NCI-H1930 (cell line): ENCODE data around the gene THUMPD1.
"Not testable (repeated sequence)": the region's sequence is repeated elsewhere in the genome, so short reads cannot be mapped to it uniquely, and the experiment has no call there.

ENCODE experiments used
- DNase-seq, 2 experiments: peaks; one replicate each; lab custom pipeline; 2025; lab: John Stamatoyannopoulos, UW

The THUMPD1 gene

GRCh38 chr16:20749474-20749873 is 7.9 kb upstream of the THUMPD1 start:
- no peak for DNase-seq

GRCh38 chr16:20747030-20747816 is 5.6 kb upstream of the THUMPD1 start:
- DNase-seq, result no peak

DNA sequence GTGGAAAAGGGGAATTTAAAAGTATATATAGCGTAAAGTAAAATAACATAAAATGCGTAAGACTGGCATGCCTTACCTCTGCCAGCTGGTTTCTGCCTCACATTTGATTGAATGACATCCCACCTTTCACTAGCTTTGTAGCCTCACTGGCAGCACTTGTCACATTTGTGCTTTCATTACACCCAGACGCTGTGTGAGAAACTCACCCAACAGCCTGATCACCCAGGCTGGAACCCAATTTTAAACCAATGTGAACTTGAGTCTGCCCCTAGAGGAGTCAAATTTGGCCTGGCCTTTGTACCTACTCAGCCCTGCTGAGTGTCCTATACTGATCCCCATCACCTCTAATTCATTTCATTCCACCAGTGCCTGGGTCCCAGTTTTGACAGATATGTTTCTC is 4.8 kb upstream of the THUMPD1 start:
- DNase-seq, result no peak

- no peak for DNase-seq
Observed at GRCh38 chr16:20744922-20745440, 3.4 kb upstream of the THUMPD1 start.

DNA sequence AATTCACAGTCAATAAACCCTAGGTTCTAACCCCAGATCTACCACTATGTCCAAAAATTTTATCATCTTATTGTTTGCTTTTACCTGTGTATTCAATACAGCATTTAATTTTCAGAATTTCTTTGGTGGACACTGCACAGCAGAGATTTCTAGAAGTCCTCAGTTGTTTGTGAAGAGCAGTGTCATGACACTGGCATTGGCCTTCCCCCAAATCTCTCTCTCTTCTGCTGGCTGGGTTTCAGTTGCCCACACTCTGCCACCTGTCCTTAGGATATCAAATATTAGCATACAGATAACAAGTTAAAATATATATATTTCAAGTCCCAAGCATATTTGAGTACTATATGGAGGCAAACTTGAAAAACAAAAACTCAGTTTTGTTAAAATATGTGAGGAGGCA is 2.0 kb upstream of the THUMPD1 start:
- DNase-seq, result no peak

GRCh38 chr16:20740901-20741521 is 607 bp downstream of the THUMPD1 start:
- DNase-seq, result peak; percentile 50 to 78

DNA sequence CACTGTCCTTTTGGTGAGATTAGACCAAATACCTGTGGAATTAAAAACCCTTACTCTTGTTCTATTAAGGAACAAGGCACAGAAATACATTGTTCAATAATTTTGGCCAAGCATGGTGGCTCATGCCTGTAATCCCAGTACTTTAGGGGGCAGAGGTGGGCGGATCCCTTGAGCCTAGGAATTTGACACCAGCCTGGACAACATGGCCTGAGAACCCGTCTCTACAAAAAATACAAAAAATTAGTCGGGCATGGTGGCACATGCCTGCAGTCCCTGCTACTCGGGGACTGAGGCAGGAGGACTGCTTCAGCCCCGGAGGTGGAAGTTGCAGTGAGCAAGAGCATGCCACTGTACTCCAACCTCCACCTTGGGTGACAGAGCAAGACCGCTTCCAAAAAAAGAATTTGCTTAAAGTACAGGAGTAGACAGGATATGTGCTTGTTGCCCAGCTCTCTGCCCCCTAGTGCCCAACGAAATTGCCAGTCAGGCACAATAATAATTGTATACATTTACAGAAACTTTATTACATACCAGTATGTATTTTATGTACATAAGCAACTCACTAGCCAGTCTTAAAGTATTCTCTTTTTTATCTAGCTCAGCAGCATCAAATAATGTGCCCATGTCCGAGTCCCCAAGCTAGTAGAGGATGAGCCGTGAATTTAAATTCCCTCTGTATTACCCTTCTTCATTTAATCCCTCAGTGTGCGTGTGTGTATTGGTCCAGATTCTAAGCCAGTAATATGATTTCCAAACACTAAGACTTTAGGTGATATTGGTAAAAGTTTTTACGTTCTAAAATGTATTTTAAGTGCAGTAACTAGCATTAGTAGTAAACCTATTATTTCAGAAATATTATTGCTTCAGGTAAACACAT is 1.4 kb downstream of the THUMPD1 start:
- DNase-seq, result no peak

DNA sequence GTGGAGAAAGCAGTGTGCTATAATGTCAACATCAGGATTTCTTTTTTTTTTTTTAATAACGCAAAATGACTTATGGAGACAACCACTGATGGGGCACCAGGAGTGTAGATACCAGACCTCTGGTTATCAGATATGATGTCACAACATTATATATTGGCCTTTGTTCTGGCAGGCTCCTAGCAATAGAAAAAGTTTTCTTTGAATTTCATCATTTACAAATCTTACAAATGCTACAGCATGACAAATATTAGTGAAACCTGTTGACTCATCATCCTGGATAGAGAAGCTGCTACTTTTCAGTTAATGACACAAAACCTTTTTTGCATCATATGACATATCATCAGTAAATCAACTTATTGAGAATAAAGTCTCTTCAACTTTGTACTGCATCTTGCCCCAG is 6.1 kb downstream of the THUMPD1 start:
- DNase-seq, result no peak

- no peak for DNase-seq
Observed at GRCh38 chr16:20734782-20735181, 6.8 kb downstream of the THUMPD1 start.

DNA sequence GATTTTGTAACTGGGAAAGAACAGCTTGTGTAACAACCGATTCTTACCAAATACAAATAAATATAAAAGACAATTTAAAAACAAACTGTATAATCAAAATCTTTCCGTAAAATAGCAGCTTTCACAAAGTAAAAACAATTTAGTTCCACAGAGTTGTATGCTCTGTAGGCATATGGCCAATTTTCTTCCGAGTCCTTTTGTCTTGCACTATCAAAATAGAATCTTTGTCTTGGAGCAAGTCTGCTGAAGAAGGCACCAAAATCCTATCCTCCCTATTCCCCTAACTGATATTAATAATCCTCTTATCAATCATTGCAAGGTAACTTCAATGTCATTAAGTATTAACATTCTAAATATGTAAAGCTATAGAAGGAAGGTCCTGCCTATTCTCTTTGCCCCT is 7.6 kb downstream of the THUMPD1 start:
- DNase-seq, result no peak

DNA sequence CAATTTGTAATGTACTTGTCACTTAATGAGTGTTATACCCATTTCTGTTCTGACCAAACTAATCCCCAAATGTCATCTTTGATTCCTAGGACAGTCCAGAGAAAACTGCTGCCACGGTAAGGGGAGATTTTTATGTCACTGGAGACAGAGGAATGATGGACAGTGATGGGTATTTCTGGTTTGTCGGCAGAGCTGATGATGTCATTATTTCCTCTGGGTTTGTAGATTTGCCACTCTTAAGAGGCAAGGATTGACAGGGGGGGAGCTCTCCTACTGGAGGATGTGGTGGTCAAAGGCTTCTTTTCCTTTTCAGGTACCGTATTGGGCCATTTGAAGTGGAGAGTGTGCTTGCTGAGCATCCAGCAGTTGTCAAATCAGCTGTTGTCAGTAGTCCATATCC is 12.5 kb downstream of the THUMPD1 start:
- DNase-seq, result no peak

GRCh38 chr16:20727181-20727580 is 14.4 kb downstream of the THUMPD1 start:
- no peak for DNase-seq

DNA sequence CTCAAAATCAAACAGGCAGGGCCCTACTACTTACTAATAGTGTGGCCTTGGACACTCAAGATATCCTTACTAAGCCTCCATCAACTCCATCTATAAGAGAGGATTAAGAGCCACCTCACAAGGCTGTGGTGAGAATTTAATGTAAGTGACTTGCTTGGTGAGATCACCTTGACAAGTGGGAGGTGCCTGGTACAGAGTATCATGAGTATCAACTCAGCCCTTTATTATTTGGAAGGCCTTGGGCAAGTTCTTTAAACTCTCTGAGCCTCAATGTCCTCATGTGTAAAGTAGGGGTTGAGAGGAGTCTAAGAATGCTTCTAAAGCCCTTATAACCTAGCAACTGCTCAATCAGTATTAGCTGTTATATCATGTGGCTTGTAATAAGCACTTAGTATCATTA is 15.0 kb downstream of the THUMPD1 start:
- no peak for DNase-seq

- DNase-seq, result no peak
Observed at GRCh38 chr16:20720251-20720650, 21.4 kb downstream of the THUMPD1 start.

GRCh38 chr16:20717718-20718117 is 23.9 kb downstream of the THUMPD1 start:
- not testable (repeated sequence) for DNase-seq

DNA sequence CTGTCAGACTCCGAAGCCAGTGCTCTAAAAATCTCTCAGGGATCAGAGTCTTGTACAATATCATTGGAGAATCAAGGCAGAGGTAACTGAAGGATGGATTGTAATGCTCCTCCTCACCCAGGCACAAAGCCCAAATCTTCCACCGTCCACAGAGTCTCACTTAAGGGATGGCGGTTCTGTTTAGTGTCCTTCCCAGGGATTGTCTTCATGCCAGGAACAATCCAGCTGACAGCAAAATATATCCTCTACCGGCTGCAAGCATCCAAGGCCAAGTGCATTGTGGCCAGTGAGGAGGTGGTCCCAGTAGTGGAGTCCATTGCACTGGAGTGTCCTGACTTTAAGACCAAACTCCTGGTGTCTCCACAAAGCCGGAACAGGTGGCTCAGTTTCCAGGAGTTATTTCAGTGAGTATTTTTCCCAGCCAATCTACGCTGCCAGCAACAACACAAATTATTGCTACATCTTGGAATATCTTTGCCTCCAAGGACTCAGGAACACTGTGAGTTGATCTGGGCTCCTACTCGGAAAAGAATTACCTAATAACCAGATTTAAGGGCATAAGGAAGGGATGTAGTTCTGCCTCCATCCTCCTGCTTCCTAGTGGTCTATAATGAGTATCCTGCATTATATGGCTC is 30.2 kb downstream of the THUMPD1 start:
- DNase-seq, result no peak

DNA sequence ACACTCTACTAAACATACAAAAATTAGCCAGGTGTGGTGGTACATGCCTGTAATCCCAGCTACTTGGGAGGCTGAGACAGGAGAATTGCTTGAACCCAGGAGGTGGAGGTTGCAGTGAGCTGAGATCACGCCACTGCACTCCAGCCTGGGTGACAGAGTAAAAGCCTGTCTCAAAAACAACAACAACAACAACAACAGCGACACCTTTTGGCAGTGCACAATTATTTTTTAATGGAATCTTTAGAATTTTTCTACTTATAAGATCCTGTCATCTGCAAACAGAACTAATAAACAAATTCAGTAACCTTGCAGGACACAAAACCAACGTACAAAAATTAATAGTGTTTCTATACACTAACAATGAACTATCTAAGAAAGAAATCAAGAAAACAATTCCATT is 33.5 kb downstream of the THUMPD1 start:
- not testable (repeated sequence) for DNase-seq

DNA sequence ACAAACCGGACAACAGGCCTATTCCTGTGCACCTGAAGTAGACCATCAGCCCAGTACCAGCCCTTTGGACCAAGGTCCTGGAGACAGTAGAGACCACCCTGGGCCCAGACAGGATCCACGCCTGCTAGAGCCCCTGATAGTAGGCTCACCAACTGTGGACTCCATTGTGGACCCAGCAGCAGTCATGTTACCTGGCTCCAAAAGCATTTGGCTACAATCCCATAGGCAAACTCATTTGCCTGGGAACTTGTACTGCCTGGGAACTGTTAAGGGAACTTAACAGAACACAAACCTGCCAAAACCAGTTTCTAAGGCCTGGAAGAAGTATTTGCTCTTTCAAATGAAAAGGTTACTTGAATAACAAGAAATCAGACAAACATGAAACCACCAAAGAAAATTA is 34.2 kb downstream of the THUMPD1 start:
- DNase-seq, result no peak

DNA sequence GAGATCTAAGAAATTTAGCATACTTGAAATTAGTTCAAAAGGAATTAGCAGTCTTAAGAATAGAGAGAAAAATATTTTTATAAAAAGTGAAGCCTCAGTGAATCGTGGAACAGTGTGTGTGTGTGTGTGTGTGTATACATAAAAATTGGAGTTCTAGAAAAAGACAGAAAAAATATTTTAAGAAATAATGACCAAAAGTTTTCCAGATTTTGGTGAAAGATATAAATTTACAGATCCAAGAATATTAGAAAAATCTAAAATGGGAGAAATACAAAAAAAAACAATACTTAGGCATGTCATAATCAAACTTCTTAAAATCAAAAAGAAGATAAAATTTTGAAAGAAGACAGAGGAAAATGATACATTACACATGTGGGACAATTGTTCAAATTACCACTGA is 35.6 kb downstream of the THUMPD1 start:
- DNase-seq, result not testable (repeated sequence)

DNA sequence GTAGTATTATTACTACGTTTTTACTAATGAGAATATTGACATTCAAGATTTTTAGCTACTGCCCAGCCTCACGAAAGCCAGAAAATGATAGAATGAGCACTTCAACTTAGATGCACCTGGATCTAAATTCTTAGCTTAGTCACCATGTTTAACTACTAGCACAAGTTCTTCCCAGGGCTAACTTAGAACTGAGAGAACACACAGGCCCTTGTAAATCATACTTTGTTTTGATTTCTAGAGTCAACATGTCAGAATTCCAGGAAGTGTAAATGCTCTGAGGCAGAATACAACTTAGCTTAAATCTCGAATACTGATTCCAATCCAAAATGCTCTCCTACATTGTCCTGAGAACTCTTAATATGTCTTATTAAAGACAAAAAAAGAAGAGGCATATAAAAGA is 37.3 kb downstream of the THUMPD1 start:
- no peak for DNase-seq

DNA sequence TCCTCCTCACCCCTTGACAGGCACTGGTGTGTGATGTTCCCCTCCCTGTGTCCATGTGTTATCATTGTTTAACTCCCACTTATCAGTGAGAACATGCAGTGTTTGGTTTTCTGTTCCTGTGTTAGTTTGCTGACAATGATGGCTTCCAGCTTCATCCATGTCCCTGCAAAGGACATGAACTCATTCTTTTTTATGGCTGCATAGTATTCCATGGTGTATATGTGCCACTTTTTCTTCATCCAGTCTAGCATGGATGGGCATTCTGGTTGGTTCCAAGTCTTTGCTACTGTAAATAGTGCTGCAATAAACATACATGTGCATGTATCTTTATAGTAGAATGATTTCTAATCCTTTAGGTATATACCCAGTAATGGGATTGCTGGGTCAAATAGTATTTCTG is 39.9 kb downstream of the THUMPD1 start:
- not testable (repeated sequence) for DNase-seq

- no peak for DNase-seq
Observed at GRCh38 chr16:20696618-20697017, 45.0 kb downstream of the THUMPD1 start.
